ENCODE measurements around the gene FAM131B.
A peak's percentile ranks its signal among the peaks of the same experiment; 100 is the strongest.
"Not testable (repeated sequence)": the region's sequence is repeated elsewhere in the genome, so short reads cannot be mapped to it uniquely, and the experiment has no call there.

The FAM131B gene

DNA sequence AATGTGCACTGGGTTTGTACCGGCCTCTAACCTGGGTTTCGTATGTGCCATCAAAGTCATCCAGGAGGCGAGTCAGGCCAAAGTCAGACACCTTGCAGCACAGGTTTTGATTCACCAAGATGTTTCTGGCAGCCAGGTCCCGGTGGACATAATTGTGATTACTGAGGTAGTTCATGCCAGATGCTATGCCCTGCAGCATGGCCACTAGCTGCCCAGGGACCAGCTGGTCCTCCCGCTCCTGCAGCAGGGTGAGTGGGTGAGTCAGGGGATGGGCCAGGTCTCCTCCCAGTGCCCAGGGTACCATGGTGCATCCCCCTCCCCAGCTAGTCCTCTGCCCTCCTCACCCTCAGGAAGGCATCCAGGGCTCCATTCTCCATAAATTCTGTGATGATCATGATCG, 32.3 kb upstream of the FAM131B start:
- DNase-seq (ENCODE audit: low read depth), result no peak

DNA sequence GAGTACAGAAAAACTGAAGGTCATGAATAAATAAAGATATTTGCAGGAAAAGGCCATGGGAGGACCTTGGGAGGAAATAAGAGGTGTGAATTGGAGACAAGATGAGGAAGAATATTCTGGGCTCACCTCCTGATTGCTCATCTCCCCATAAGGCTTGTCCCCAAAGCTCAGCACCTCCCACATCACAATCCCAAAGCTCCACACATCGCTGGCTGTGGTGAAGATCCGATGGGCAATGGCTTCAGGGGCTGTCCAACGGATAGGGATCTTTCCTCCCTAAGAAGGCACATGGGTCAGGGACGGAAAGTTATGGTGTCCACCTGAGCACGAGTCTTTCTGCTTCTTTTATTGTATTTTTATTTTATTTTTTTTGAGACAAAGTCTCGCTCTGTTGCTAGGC, 31.6 kb upstream of the FAM131B start:
- DNase-seq (ENCODE audit: low read depth), result no peak

GRCh38 chr7:143393267-143394041, 30.9 kb upstream of the FAM131B start:
- no peak for DNase-seq (ENCODE audit: low read depth)

DNA sequence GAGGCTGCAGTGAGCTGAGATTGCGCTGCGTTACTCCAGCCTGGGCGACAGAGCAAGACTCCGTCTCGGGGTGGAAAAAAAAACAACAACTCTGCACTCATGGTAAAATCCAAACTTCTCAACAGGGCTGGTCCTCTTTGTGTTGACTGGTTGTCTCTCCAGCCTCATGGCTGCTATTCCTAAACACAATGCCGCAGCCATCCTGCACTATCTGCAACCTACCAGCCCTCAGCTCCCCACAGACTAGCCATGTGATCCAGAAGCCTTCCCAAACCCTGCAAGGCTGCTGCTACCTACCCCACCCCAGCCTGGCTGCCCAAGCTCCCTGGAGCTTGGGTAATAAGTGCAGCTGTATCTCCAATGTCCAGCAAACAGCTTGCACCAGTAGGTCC, 30.4 kb upstream of the FAM131B start:
- DNase-seq (ENCODE audit: low read depth), result no peak

GRCh38 chr7:143392427-143392826, 29.9 kb upstream of the FAM131B start:
- DNase-seq (ENCODE audit: low read depth), result not testable (repeated sequence)

- DNase-seq (ENCODE audit: low read depth), result peak; percentile 43
Observed at GRCh38 chr7:143391462-143392404, 29.2 kb upstream of the FAM131B start.

GRCh38 chr7:143390773-143391317, 28.3 kb upstream of the FAM131B start:
- DNase-seq (ENCODE audit: low read depth), result no peak

GRCh38 chr7:143390104-143390772, 27.7 kb upstream of the FAM131B start:
- DNase-seq (ENCODE audit: low read depth), result no peak

DNA sequence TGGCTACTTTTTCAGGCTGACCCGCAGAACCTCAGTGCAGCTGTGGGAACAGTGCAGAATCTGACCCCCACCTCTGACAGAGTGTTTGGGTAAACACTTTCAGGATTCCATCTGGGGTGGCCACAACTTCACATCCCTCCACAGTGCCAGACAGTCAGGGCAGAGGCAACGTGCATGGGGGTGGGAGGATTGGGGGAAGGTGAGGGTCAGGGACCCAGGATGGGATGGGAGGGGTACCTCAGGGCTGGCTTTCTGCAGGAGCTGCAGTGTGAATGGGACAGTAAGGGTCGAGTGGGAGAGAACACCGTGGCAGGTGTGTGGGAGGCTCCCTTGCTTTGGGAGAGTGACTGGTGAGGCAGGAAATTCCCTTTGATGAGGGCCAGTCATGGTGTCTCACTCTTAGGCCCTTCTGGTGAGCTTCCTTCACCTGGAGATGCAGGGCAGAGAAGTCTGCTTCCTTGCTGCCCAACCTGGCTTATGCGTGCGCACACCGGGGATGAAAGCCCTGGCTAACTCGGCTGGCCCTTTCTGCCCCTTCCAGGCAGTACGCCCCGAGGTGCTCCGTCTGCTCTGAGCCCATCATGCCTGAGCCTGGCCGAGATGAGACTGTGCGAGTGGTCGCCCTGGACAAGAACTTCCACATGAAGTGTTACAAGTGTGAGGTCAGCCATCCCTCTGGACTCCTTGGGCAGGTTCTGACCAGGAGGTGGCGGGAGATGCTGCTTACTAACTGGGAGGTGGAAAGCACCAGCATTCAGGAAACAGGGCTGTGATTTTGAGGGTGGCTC, 27.0 kb upstream of the FAM131B start:
- DNase-seq (ENCODE audit: low read depth), result no peak

GRCh38 chr7:143388491-143389101, 26.1 kb upstream of the FAM131B start:
- no peak for DNase-seq (ENCODE audit: low read depth)

DNA sequence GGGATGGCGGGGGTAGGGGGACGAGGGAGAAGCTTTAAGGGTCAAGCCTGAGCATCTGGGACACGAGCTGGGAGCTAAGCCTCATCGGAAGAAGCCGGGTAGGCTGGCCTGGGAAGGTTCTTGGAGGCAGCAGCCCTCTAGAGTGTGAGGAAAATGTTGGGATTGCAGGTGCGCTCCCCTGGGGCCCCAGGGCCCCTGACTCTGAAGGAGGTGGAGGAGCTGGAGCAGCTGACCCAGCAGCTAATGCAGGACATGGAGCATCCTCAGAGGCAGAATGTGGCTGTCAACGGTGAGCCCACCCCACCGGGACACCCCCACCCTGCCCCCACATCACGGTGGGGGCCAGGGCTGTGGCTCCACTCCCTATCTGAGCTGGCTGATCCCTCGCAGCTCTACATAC, 25.5 kb upstream of the FAM131B start:
- DNase-seq (ENCODE audit: low read depth), result no peak

- DNase-seq (ENCODE audit: low read depth), result no peak
Observed at GRCh38 chr7:143387156-143387975, 24.9 kb upstream of the FAM131B start.

DNA sequence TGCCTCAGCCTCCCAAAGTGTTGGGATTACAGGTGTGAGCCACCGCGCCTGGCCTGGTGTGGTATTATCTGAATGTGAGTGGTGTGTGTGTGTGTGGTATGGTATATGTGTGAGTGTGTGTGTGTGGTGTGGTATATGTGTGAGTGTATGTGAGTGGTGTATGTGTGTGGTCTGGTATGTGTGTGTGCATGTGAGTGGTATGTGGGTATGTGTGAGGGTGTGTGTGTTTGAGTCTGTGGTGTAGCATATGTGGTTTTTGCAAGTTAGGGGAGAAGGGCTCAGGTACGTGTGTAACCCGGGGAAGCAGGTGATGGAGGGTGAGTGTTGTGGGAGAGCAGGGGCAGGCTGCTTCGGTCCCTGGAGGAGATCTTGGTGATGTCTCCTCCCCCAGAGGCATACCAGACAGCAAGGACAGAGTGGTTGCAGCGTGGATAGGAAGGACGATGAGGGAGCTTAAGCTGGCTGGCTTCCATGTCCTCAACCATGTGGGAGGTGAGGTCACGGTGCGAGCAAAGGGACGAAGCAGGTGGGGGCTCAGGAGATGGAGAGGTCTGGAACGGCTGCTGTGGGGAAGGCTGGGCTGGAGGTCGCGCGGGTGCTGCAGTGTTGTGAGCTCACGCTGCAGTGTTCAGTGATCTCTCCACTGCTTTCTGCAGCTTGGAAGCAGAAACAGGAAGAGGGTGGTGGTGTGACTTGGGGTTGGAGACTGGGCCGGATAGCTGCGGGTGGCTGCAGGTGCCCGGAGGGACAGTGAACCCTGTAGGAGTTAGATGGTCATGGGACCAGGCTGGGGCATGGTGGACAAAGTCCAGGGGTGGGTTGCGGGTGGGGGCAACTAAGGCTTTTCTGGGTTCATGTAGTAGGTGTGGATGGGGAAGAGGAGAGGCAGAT, 23.6 kb upstream of the FAM131B start:
- DNase-seq (ENCODE audit: low read depth), result no peak

DNA sequence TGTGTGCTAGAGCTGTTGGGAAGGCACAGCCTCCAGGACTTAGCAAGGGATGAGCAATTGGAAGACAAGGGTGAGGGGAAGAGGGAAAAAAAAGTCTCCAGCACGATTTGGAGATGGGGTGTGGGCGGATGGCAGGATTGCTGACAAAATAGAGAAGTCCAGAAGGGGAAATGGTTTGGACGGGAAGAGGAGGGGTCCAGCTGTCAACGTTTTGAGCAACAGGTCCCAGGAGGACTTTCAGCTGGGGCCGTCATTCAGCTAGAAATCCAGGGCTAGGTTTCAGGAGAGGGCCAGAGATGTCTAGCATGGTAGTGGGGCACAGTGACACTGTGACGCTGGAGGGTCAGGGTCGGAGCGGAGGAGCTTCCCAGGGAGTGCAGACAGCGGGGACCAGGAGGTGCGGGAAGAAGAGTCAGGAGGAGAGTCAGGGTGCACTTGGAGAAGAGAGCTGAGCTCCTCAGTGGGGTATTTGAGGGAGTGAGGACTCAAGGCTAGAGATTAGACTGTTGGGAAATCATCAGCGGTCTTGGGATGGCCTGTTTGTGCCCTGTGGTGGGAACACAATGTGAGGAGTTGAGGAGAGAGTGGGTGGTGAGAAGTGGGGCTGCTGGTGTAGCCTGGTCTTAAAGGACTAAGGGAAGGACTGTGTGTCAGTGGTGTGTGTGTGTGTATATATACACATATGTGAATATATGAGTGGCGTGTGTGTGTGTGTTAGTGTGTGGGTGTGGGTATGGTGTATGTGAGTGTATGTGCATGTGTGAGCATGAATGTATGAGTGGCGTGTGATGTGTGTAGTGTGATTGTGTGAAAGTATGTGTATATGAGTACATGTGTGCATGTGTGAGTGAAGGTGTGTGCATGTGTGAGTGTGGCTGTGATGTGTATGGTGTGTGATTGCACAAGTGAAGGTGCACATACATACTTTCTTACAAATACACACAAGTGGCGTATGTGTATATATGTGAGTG, 22.4 kb upstream of the FAM131B start:
- DNase-seq (ENCODE audit: low read depth), result no peak

DNA sequence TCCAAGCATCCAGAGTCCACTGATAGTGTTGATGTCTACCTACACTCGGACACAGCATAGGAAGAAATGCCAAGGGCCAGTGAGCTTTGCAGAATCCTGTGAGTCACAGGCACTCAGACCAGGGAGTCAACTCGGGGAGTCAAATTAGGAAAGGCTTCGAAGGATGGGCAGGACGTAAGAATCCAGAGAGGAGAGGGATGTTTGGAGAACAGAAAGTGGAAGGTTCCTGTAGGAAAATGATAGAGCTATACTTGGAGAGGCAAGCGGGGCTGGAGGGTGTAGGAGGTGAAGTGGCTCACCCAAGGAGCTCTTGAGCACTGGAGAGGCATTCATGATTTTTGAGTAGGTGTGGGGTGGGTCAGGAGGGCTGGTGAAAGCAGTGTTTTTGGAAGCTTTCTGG, 21.6 kb upstream of the FAM131B start:
- no peak for DNase-seq (ENCODE audit: low read depth)

DNA sequence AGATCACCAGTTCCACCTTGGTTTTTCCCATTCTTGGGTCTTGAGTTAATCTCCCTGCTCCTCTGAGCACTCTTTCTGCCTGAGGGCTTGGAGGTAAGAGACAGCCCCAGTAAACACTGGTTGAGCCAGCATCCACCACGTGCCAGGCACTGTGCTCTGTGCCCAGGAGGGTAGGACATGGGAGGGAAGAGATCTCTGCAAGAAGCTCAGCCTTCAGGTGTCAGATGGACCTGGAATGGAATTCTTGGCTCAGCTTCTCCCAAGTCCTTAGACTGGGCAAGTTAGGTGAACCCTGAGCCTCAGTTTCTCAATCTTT, 21.1 kb upstream of the FAM131B start:
- DNase-seq (ENCODE audit: low read depth), result no peak

DNA sequence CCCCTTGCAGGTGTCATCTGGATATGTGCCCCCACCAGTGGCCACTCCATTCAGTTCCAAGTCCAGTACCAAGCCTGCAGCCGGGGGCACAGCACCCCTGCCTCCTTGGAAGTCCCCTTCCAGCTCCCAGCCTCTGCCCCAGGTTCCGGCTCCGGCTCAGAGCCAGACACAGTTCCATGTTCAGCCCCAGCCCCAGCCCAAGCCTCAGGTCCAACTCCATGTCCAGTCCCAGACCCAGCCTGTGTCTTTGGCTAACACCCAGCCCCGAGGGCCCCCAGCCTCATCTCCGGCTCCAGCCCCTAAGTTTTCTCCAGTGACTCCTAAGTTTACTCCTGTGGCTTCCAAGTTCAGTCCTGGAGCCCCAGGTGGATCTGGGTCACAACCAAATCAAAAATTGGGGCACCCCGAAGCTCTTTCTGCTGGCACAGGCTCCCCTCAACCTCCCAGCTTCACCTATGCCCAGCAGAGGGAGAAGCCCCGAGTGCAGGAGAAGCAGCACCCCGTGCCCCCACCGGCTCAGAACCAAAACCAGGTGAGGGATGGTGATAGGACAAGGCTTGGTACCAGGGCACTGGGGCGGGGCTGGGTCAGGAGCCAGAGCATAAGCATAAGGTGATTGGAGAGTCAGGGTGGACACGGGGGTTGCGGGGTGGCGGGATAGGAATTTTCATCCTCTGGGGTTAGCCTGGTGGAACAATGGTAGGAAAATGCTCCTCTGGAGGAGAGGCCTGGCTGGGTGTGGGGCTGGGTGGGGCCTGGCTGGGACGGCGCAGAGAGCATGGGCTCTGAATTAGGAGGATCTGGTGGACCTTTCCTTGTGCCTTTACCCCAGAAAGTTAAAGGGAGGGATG, 20.5 kb upstream of the FAM131B start:
- no peak for DNase-seq (ENCODE audit: low read depth)

Measured in GM04504 (cell line).